GM12864 (cell line): ENCODE measurements around the gene GLB1L.
A peak's percentile ranks its signal among the peaks of the same experiment; 100 is the strongest.
"Not testable (repeated sequence)": the region's sequence is repeated elsewhere in the genome, so short reads cannot be mapped to it uniquely, and the experiment has no call there.

Experiments used
- DNase-seq: peaks from one replicate; pipeline ENCODE4 v3.0.0-alpha.2; 2011; ENCODE audit warnings: low read depth
- H3K4me3 ChIP-seq: 2 replicates; pipeline ENCODE4 v1.5.1; 2011; ENCODE audit warnings: mild to moderate bottlenecking, low read depth, low read length, control low read depth
- CTCF ChIP-seq: IDR thresholded peaks from 2 replicates; pipeline ENCODE4 v1.5.1; 2011; ENCODE audit warnings: low read depth, mild to moderate bottlenecking, moderate library complexity, low read length, control low read depth, inconsistent platforms; ENCODE audit errors: missing control alignments

GLB1L gene

GRCh38 chr2:219205981-219206327, 39.3 kb downstream of the GLB1L start:
- H3K4me3 ChIP-seq: peak overlapping the region; percentile 64
- DNase-seq: no peak
- TF ChIP-seq CTCF: no peak

- TF ChIP-seq CTCF: no peak
- no peak for DNase-seq
- H3K4me3 ChIP-seq: no peak overlapping the region
Measured at GRCh38 chr2:219205165-219205538, 40.1 kb downstream of the GLB1L start.

- DNase-seq: no peak
- no peak for TF ChIP-seq CTCF
- no peak overlapping the region for H3K4me3 ChIP-seq
Measured at GRCh38 chr2:219204425-219205164, 40.6 kb downstream of the GLB1L start.

GRCh38 chr2:219201331-219201730, 43.9 kb downstream of the GLB1L start:
- not testable (repeated sequence) for H3K4me3 ChIP-seq, DNase-seq

DNA sequence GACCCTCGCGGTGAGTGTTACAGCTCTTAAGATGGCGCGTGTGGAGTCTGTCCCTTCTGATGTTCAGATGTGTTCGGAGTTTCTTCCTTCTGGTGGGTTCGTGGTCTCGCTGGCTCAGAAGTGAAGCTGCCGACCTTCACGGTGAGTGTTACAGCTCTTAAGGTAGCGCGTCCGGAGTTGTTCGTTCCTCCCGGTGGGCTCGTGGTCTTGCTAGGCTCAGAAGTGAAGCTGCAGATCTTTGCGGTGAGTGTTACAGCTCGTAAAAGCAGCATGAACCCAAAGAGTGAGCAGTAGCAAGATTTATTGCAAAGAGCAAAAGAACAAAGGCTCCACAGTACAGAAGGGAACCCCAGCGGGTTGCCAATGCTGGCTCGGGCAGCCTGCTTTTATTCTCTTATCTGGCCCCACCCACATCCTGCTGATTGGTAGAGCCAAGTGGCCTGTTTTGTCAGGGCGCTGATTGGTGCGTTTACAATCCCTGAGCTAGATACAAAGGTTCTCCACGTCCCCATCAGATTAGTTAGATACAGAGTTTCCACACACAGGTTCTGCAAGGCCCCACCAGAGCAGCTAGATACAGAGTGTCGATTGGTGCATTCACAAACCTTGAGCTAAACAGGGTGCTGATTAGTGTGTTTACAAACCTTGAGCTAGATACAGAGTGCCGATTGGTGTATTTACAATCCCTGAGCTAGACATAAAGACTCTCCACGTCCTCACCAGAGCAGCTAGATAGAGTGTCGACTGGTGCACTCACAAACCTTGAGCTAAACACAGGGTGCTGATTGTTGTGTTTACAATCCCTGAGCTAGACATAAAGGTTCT, 44.5 kb downstream of the GLB1L start:
- not testable (repeated sequence) for DNase-seq, H3K4me3 ChIP-seq

- no peak for DNase-seq
- no peak for TF ChIP-seq CTCF
- H3K4me3 ChIP-seq: no peak overlapping the region
Measured at GRCh38 chr2:219199470-219200211, 45.6 kb downstream of the GLB1L start.

DNA sequence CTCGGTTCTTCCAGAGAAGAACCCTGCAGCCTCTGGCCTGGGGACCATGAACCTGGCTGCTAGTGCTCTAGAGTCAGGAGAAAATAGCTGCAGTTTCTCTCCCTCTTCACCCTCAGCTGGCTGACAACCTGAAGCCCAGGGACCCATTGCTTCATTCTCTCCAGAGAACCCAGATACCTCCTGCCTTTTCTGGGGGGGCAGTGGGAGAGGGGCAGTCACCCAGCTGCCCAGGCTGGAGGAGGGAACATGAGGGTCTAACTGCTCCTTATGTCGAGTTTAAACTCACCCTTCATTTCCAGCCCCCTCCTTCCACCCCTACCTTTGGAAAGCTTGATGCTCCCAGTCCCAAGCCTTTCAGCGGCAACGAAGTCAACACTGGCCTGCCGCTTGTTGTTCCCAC, 46.3 kb downstream of the GLB1L start:
- no peak for DNase-seq
- H3K4me3 ChIP-seq: no peak overlapping the region
- TF ChIP-seq CTCF: no peak

GRCh38 chr2:219197388-219197787, 47.9 kb downstream of the GLB1L start:
- no peak for DNase-seq
- no peak overlapping the region for H3K4me3 ChIP-seq
- no peak for TF ChIP-seq CTCF
